Measurements from ENCODE around the gene MROH2B. TPM values are rescaled to one million over a fixed set of nuclear protein-coding genes. Genes with fewer than 3 reads are reported as not detected.

Gene MROH2B
- not detected in 2 replicates for total RNA-seq

- no peak for DNase-seq (ENCODE audit: low read depth)
- no peak for TF ChIP-seq CTCF (IDR thresholded peaks at IDR 0.05; ENCODE audit: insufficient read depth, low read depth, low read length)
- no peak within 1 kb of the TSS for H3K4me3 ChIP-seq (ENCODE audit: low read depth, low read length)
Measured at GRCh38 chr5:41071242-41071641, at the start of gene MROH2B. TSS of gene MROH2B (minus strand) at chr5:41071342. CDS start at chr5:41070852, 490 bp downstream.

- DNase-seq (ENCODE audit: low read depth): no peak
- TF ChIP-seq CTCF (IDR thresholded peaks at IDR 0.05; ENCODE audit: insufficient read depth, low read depth, low read length): no peak
- H3K4me3 ChIP-seq (ENCODE audit: low read depth, low read length): no peak overlapping the region
Measured at GRCh38 chr5:41120600-41120999, 49.5 kb upstream of the MROH2B start.

- DNase-seq (ENCODE audit: low read depth): no peak
- peak; percentile 4 for TF ChIP-seq CTCF (IDR thresholded peaks at IDR 0.05; ENCODE audit: insufficient read depth, low read depth, low read length)
- H3K4me3 ChIP-seq (ENCODE audit: low read depth, low read length): no peak overlapping the region
Measured at GRCh38 chr5:41118177-41118576, 47.0 kb upstream of the MROH2B start.

GRCh38 chr5:41115281-41115680 lies 44.1 kb upstream of the MROH2B start:
- DNase-seq (ENCODE audit: low read depth): peak; percentile 35
- TF ChIP-seq CTCF (IDR thresholded peaks at IDR 0.05; ENCODE audit: insufficient read depth, low read depth, low read length): no peak
- H3K4me3 ChIP-seq (ENCODE audit: low read depth, low read length): no peak overlapping the region

- no peak for TF ChIP-seq CTCF (IDR thresholded peaks at IDR 0.05; ENCODE audit: insufficient read depth, low read depth, low read length)
- DNase-seq (ENCODE audit: low read depth): peak; percentile 64
- no peak overlapping the region for H3K4me3 ChIP-seq (ENCODE audit: low read depth, low read length)
Measured at GRCh38 chr5:41112486-41113455, 41.6 kb upstream of the MROH2B start.

GRCh38 chr5:41109186-41109585 lies 38.0 kb upstream of the MROH2B start:
- peak; percentile 17 for DNase-seq (ENCODE audit: low read depth)
- no peak overlapping the region for H3K4me3 ChIP-seq (ENCODE audit: low read depth, low read length)
- TF ChIP-seq CTCF (IDR thresholded peaks at IDR 0.05; ENCODE audit: insufficient read depth, low read depth, low read length): no peak

Data from fibroblast of villous mesenchyme (primary cell).